ENCODE data around the gene MYO1D. TPM values are rescaled to one million over a fixed set of nuclear protein-coding genes. Genes with fewer than 3 reads are reported as not detected.
"Not testable (repeated sequence)": the region's sequence is repeated elsewhere in the genome, so short reads cannot be mapped to it uniquely, and the experiment has no call there.

The MYO1D gene
- total RNA-seq, 1 experiment from 2014 or later, result 35.7 TPM

DNA sequence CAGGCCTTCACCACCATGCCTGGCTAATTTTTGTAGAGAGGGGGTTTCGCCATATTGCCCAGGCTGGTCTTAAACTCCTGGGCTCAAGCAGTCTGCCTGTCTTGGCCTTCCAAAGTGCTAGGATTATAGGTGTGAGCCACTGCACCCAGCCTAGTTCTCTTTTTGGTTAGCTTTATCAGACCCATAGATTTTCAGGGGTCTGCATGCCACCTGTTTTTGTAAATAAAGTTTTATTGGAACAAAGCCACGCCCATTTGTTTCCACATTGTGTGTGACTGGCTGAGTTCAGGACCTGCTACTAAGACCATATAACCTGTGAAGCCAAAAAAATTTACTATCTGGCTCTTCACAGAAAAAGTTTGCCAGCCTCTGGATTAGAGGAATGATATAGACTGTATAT is 425.0 kb downstream of the MYO1D start:
- DNase-seq (ENCODE audit: low read depth, low spot score) (no peak), ATAC-seq (no peak)
- no peak overlapping the region for H3K9ac ChIP-seq (ENCODE audit: low read length)
- RAD21 ChIA-PET (ENCODE audit: low non-redundant PET in 1 of 2, low total read pairs in 2 of 2, uncharacterized antibody in 2 of 2, unreplicated experiment in 2 of 2), result no interaction called here
- CTCF ChIA-PET, result no interaction called here
- H3K27me3 ChIP-seq (ENCODE audit: insufficient read depth, low read length), result no peaks in the 10 kb centered on the region
- no peak overlapping the region for H3K4me2 ChIP-seq (ENCODE audit: low read length)
- H3K36me3 ChIP-seq (ENCODE audit: control insufficient read depth in 1 of 2, insufficient read depth in 2 of 2, low read length in 2 of 2), result peaks cover 72 to 79% of the 10 kb centered on the region in 2 experiments
- POLR2A ChIA-PET, result no interaction called here
- intact Hi-C loops (cut with micrococcal nuclease), result loop anchor here (10.0 kb wide), 1 partner anchor 63 kb away; no protein-coding TSS in a partner anchor
- no peak for TF ChIP-seq CBX3 (IDR thresholded peaks at IDR 0.05; ENCODE audit: low read depth)
- no peak for TF ChIP-seq ZNF274 (IDR thresholded peaks at IDR 0.05; ENCODE audit: low read depth, low read length)
- no peak for TF ChIP-seq POLR2A (IDR thresholded peaks at IDR 0.05; ENCODE audit: borderline replicate concordance, extremely low read depth, insufficient read depth, insufficient read length)
- TF ChIP-seq JUND (IDR thresholded peaks at IDR 0.05), result no peak
- no peak for TF ChIP-seq YY1 (IDR thresholded peaks at IDR 0.05; ENCODE audit: extremely low read depth, insufficient replicate concordance, low read depth, low read length)
- no peak for TF ChIP-seq SRF (IDR thresholded peaks at IDR 0.05; ENCODE audit: low read depth)
- no peak for TF ChIP-seq EZH2 (IDR thresholded peaks at IDR 0.05)
- TF ChIP-seq TCF7L2 (IDR thresholded peaks at IDR 0.05; ENCODE audit: borderline replicate concordance, extremely low read depth, insufficient read depth, insufficient read length), result no peak
- TF ChIP-seq EZH2phosphoT487 (IDR thresholded peaks at IDR 0.05; ENCODE audit: borderline replicate concordance), result no peak
- no peak for TF ChIP-seq SP1 (IDR thresholded peaks at IDR 0.05; ENCODE audit: low read depth)
- no TSS peak for BruUV-seq (replicated peaks)
- H3K79me2 ChIP-seq (ENCODE audit: insufficient read depth, low read length), result peaks cover 99% of the 10 kb centered on the region
- no peaks in the 10 kb centered on the region for H3K4me1 ChIP-seq (ENCODE audit: control insufficient read depth in 1 of 2, insufficient read depth in 2 of 2, low read length in 2 of 2)
- H3K27ac ChIP-seq (ENCODE audit: low read depth, low read length), result no peak overlapping the region
- H3K9me3 ChIP-seq (ENCODE audit: control insufficient read depth in 1 of 2, insufficient read depth in 1 of 2, low read depth in 1 of 2, low read length in 2 of 2), result no peaks in the 10 kb centered on the region
- H2AFZ ChIP-seq (ENCODE audit: low read depth, low read length, poor library complexity, severe bottlenecking), result no peak overlapping the region
- H3K4me3 ChIP-seq (replicated peaks in 1 of 2; ENCODE audit: low read depth in 1 of 2, low read length in 2 of 2), result no peak overlapping the region
- H3K9me2 ChIP-seq (ENCODE audit: insufficient read depth), result no peaks in the 10 kb centered on the region
- H4K20me1 ChIP-seq (ENCODE audit: insufficient read depth), result peaks cover 31% of the 10 kb centered on the region; the same call in 1 of the 2 replicates

DNA sequence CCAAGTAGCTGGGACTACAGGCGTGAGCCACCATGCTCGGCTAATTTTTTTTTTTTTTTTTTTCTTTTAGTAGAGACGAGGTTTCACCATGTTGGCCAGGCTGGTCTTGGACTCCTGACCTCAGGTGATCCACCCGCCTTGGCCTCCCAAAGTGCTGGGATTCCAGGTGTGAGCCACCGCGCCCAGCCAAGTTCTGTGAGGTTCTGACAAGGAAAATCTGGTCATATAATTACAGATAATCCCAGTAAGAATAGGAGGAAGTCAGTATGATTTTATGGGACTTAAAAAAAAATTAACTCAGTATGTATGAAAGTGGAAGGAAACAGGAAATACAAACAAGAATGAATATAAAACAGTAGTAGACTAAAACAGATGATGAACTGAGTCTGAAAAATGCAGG is 426.5 kb downstream of the MYO1D start:
- H3K27me3 ChIP-seq (ENCODE audit: insufficient read depth, low read length); H3K27ac ChIP-seq (ENCODE audit: low read depth, low read length); BruUV-seq (replicated peaks); H3K4me3 ChIP-seq (replicated peaks in 1 of 2; ENCODE audit: low read depth in 1 of 2, low read length in 2 of 2); RAD21 ChIA-PET (ENCODE audit: low non-redundant PET in 1 of 2, low total read pairs in 2 of 2, uncharacterized antibody in 2 of 2, unreplicated experiment in 2 of 2); ATAC-seq; POLR2A ChIA-PET; H3K9me2 ChIP-seq (ENCODE audit: insufficient read depth); DNase-seq (ENCODE audit: low read depth, low spot score); H3K9ac ChIP-seq (ENCODE audit: low read length); H3K4me2 ChIP-seq (ENCODE audit: low read length); CTCF ChIA-PET; H3K9me3 ChIP-seq (ENCODE audit: control insufficient read depth in 1 of 2, insufficient read depth in 1 of 2, low read depth in 1 of 2, low read length in 2 of 2); H2AFZ ChIP-seq (ENCODE audit: low read depth, low read length, poor library complexity, severe bottlenecking): not testable (repeated sequence)
- H3K4me1 ChIP-seq (ENCODE audit: control insufficient read depth in 1 of 2, insufficient read depth in 2 of 2, low read length in 2 of 2), result peaks cover 9 to 13% of the 10 kb centered on the region in 2 experiments; a peak in 3 of 4 replicates
- H3K79me2 ChIP-seq (ENCODE audit: insufficient read depth, low read length), result peaks cover 100% of the 10 kb centered on the region
- peaks cover 36% of the 10 kb centered on the region; the same call in 1 of the 2 replicates for H4K20me1 ChIP-seq (ENCODE audit: insufficient read depth)
- H3K36me3 ChIP-seq (ENCODE audit: control insufficient read depth in 1 of 2, insufficient read depth in 2 of 2, low read length in 2 of 2), result peaks cover 66 to 74% of the 10 kb centered on the region in 2 experiments
- intact Hi-C loops (cut with micrococcal nuclease), result loop anchor here (10.0 kb wide), 1 partner anchor 64 kb away; no protein-coding TSS in a partner anchor

Measured in HCT116 (cell line).